Gastroesophageal sphincter (tissue), 4 donors: Measurements from ENCODE around the gene SCAPER. TPM values are rescaled to one million over a fixed set of nuclear protein-coding genes. Genes with fewer than 3 reads are reported as not detected.
"Not testable (repeated sequence)": the region's sequence is repeated elsewhere in the genome, so short reads cannot be mapped to it uniquely, and the experiment has no call there.

Source experiments
- ATAC-seq: fragments of 150-250 bp; one replicate; pipeline ENCODE4 v1.9.1; 2016; ENCODE audit warnings: mild to moderate bottlenecking, moderate library complexity
- H3K27ac ChIP-seq, 4 donors: fragments of 200-600 bp; sonication (generic) in 3 of 4; 1 replicate in 3 of 4; 2 replicates in 1 of 4; pipeline ENCODE4 v1.5.1; 2016 to 2019
- H3K27me3 ChIP-seq: fragments of 200-600 bp; sonication (generic); one replicate; pipeline ENCODE4 v1.5.1; 2019
- H3K36me3 ChIP-seq, 2 donors: fragments of 200-600 bp; sonication (generic); one replicate each; pipeline ENCODE4 v1.5.1; 2019; ENCODE audit warnings: control low read depth in 1 of 2
- H3K4me1 ChIP-seq, 3 donors: fragments of 200-600 bp; sonication (generic); 1 replicate in 2 of 3; 2 replicates in 1 of 3; pipeline ENCODE4 v1.5.1; 2016 to 2019; ENCODE audit warnings: control low read depth in 2 of 3
- H3K4me3 ChIP-seq, 2 donors: fragments of 200-600 bp; sonication (generic); one replicate each; pipeline ENCODE4 v1.5.1; 2019; ENCODE audit warnings: mild to moderate bottlenecking in 1 of 2, moderate library complexity in 1 of 2
- H3K9me3 ChIP-seq, 3 donors: fragments of 200-600 bp; sonication (generic); one replicate each; pipeline ENCODE4 v1.5.1; 2017 to 2019; ENCODE audit warnings: control low read depth in 2 of 3
- CTCF ChIP-seq, 4 experiments: fragments of 200-600 bp in 2 of 4; fragments of 450-650 bp in 2 of 4; sonication (generic) in 1 of 4; IDR thresholded peaks; one replicate each; pipeline ENCODE4 v1.5.1; 2017 to 2019; ENCODE audit warnings: antibody characterized with exemption in 4 of 4, mild to moderate bottlenecking in 2 of 4, moderate library complexity in 2 of 4
- EP300 ChIP-seq: sonication (generic); formaldehyde crosslinking; IDR thresholded peaks from one replicate; pipeline ENCODE4 v1.6.1; 2017; ENCODE audit warnings: antibody characterized with exemption, mild to moderate bottlenecking
- POLR2A ChIP-seq, 2 donors: fragments of 450-650 bp; IDR thresholded peaks; one replicate each; pipeline ENCODE4 v1.6.1; 2017; ENCODE audit warnings: antibody characterized with exemption in 2 of 2, mild to moderate bottlenecking in 2 of 2, moderate library complexity in 1 of 2
- POLR2AphosphoS5 ChIP-seq: sonication (generic); formaldehyde crosslinking; IDR thresholded peaks from one replicate; pipeline ENCODE4 v1.6.1; 2017; ENCODE audit warnings: antibody characterized with exemption
- WGBS, 2 donors: methylation state at CpG; one replicate each; pipeline ENCODE4 v1.1.5; 2018; ENCODE audit warnings: low coverage in 1 of 2; 5-methylcytosine and 5-hydroxymethylcytosine counted together
- total RNA-seq, 4 donors: library from RNA; depleted of rRNA; stranded (reverse); fragments of >200 nt; gene quantifications; one replicate each; pipeline ENCODE4 v1.1.0, GENCODE V29; 2016

Gene SCAPER
- total RNA-seq, 4 donors from 2014 or later = 21.5 to 34.3 (median 28.7) TPM

- H3K4me3 ChIP-seq = peak overlapping the region; percentile 74 to 99
- 18 to 19% methylated on average over 9 of the region's 9 CpGs for WGBS, 2 donors
- H3K27ac ChIP-seq = peak overlapping the region; percentile 30 to 95 (median 90)
- peaks cover 3 to 33% (median 4%) of the 10 kb centered on the region in 3 donors for H3K4me1 ChIP-seq
- no peak for ATAC-seq
- H3K27me3 ChIP-seq = no peaks in the 10 kb centered on the region
- no peak for TF ChIP-seq POLR2A (IDR thresholded peaks at IDR 0.05)
- TF ChIP-seq POLR2AphosphoS5 = no peak
- TF ChIP-seq EP300 = no peak
- TF ChIP-seq CTCF (IDR thresholded peaks at IDR 0.05) = no peak
- no peaks in the 10 kb centered on the region for H3K36me3 ChIP-seq
- H3K9me3 ChIP-seq = no peaks in the 10 kb centered on the region
Measured at GRCh38 chr15:76905855-76906254, 715 bp upstream of the SCAPER start.

GRCh38 chr15:76904461-76905012 is 603 bp downstream of the SCAPER start:
- Histone ChIP-seq H3K4me3 (peak overlapping the region; percentile 74 to 99), H3K4me1 (peaks cover 3 to 33% (median 4%) of the 10 kb centered on the region in 3 donors), H3K27me3 (no peaks in the 10 kb centered on the region), H3K9me3 (no peaks in the 10 kb centered on the region), H3K36me3 (no peaks in the 10 kb centered on the region), H3K27ac (peak overlapping the region; percentile 30 to 95 (median 90))
- ATAC-seq = peak; percentile 29
- 0 to 43% methylated on average over 1 of the region's 29 CpGs for WGBS, 2 donors
- TF ChIP-seq POLR2AphosphoS5 (no peak), EP300 (no peak), POLR2A (IDR thresholded peaks at IDR 0.05) (no peak), CTCF (IDR thresholded peaks at IDR 0.05) (no peak)

GRCh38 chr15:76903251-76903681 is 1.9 kb downstream of the SCAPER start:
- no peak for ATAC-seq
- H3K9me3 ChIP-seq = no peaks in the 10 kb centered on the region
- H3K36me3 ChIP-seq = no peaks in the 10 kb centered on the region
- H3K27me3 ChIP-seq = no peaks in the 10 kb centered on the region
- H3K27ac ChIP-seq = peak overlapping the region in 3 of 4 donors; percentile 11 to 95 (median 93)
- no peak overlapping the region for H3K4me3 ChIP-seq
- TF ChIP-seq EP300 (no peak), CTCF (IDR thresholded peaks at IDR 0.05) (peak in 1 of 4 experiments; percentile 25)
- H3K4me1 ChIP-seq = peaks cover 3 to 33% (median 4%) of the 10 kb centered on the region in 3 donors

- Histone ChIP-seq H3K27ac (no peak overlapping the region), H3K4me1 (peaks cover 3 to 33% (median 4%) of the 10 kb centered on the region in 3 donors), H3K9me3 (no peaks in the 10 kb centered on the region), H3K36me3 (no peaks in the 10 kb centered on the region), H3K4me3 (no peak overlapping the region), H3K27me3 (no peaks in the 10 kb centered on the region)
- TF ChIP-seq EP300 (no peak), CTCF (IDR thresholded peaks at IDR 0.05) (no peak), POLR2A (IDR thresholded peaks at IDR 0.05) (no peak), POLR2AphosphoS5 (no peak)
- ATAC-seq = no peak
- 93 to 97% methylated on average over 2 of the region's 2 CpGs for WGBS, 2 donors
Measured at GRCh38 chr15:76901965-76902364, 3.2 kb downstream of the SCAPER start.

GRCh38 chr15:76899931-76900310 is 5.2 kb downstream of the SCAPER start:
- not testable (repeated sequence) for H3K4me3 ChIP-seq, H3K36me3 ChIP-seq, H3K27ac ChIP-seq, ATAC-seq, H3K27me3 ChIP-seq, H3K9me3 ChIP-seq
- no CpG with 5 or more reads among the region's 6 CpGs for WGBS, 2 donors
- peaks cover 0 to 21% (median 0%) of the 10 kb centered on the region in 3 donors for H3K4me1 ChIP-seq

GRCh38 chr15:76899176-76899930 is 5.8 kb downstream of the SCAPER start:
- H3K27ac ChIP-seq, H3K36me3 ChIP-seq, H3K4me3 ChIP-seq, H3K9me3 ChIP-seq, ATAC-seq, H3K27me3 ChIP-seq: not testable (repeated sequence)
- H3K4me1 ChIP-seq = peaks cover 0 to 18% (median 0%) of the 10 kb centered on the region in 3 donors
- 92% methylated on average over 6 of the region's 39 CpGs; no CpG with 5 or more reads in 1 of the 2 donors for WGBS, 2 donors
